ENCODE results near the gene STPG3. TPM values are rescaled to one million over a fixed set of nuclear protein-coding genes. Genes with fewer than 3 reads are reported as not detected.

STPG3 gene
- total RNA-seq (2012; rRNA removed) (not detected in 2 replicates), polyA plus RNA-seq (2012; rRNA removed) (not detected in 2 replicates), Bru-seq, nascent RNA (not detected), BruChase-seq, experiment 1, labeled RNA remaining after a 6-hour chase (not detected), BruChase-seq, experiment 2, labeled RNA remaining after a 2-hour chase (not detected)
- not detected in 2 replicates for polyA plus RNA-seq (2012; cell fraction: cytosol; rRNA removed)
- 0.09 TPM in 1 of 2 replicates, not detected in the other for polyA plus RNA-seq (2012; cell fraction: nucleus; rRNA removed; ENCODE audit: low replicate concordance)
- long read RNA-seq = 0 reads

DNA sequence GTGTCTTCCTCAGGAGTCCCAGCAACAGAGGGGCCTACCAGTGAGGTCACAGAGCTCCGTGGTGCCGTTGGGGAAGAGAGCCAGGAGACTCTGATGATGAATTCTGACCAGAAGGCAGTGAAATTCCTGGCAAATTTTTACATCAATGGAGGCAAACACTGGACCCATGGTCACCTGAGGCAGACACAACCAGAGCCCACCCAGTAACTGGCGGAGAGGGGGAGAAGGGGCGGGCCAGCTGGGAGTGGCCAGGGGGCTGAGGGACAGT is at the start of gene STPG3:
Gene STPG3, plus strand, starts transcription at position 93 of the 268 bp plus-strand sequence. Its CDS starts 1 bp downstream, at position 94.
- dilution Hi-C loops (cut with HindIII; ENCODE audit: low sequenced_read_pairs, unreplicated experiment) (no loop called here), in situ Hi-C loops (cut with MboI; ENCODE audit: low sequenced_read_pairs) (no loop called here), intact Hi-C loops (cut with micrococcal nuclease) (no loop called here)
- Histone ChIP-seq H2BK20ac (ENCODE audit: low read depth, low read length) (no peak within 1 kb of the TSS), H3K27me3 (ENCODE audit: control insufficient read depth, insufficient read depth, low read length) (no peaks in the 10 kb centered on the region), H3K9ac (ENCODE audit: low read depth, low read length) (no peak within 1 kb of the TSS), H2BK15ac (ENCODE audit: low read depth, low read length) (no peak within 1 kb of the TSS), H3K27ac (ENCODE audit: insufficient read depth, low read length) (no peak within 1 kb of the TSS), H3K23ac (ENCODE audit: low read depth, low read length) (no peak within 1 kb of the TSS), H3K18ac (ENCODE audit: low read depth, low read length) (no peak within 1 kb of the TSS), H3K4me2 (ENCODE audit: low read depth, low read length) (no peak within 1 kb of the TSS), H3K4ac (ENCODE audit: low read depth, low read length) (no peak within 1 kb of the TSS), H2AFZ (replicated peaks; ENCODE audit: low read length, poor library complexity) (peak within 1 kb of the TSS; percentile 56), H2AK5ac (ENCODE audit: low read depth, low read length) (no peak within 1 kb of the TSS), H2AK9ac (replicated peaks; ENCODE audit: low read depth, low read length, poor library complexity) (peak within 1 kb of the TSS; percentile 72), H2BK120ac (ENCODE audit: low read depth, low read length) (no peak within 1 kb of the TSS), H3K79me1 (ENCODE audit: low read depth in 1 of 2, low read length in 2 of 2) (peaks cover 4 to 14% of the 10 kb centered on the region in 2 experiments; a peak in 3 of 4 replicates), H4K20me1 (ENCODE audit: insufficient read depth, low read length) (peaks cover 5% of the 10 kb centered on the region), H3K56ac (ENCODE audit: extremely low read depth, insufficient read depth, low read length) (no peak within 1 kb of the TSS), H3K4me1 (ENCODE audit: control insufficient read depth, insufficient read depth, low read length) (peaks cover 8% of the 10 kb centered on the region), H4K5ac (ENCODE audit: low read depth, low read length) (no peak within 1 kb of the TSS), H3K4me3 (ENCODE audit: insufficient read depth, low read depth, low read length) (no peak within 1 kb of the TSS), H4K91ac (ENCODE audit: insufficient read depth, low read depth, low read length) (no peak within 1 kb of the TSS), H3K9me3 (ENCODE audit: control insufficient read depth, insufficient read depth, low read length) (no peaks in the 10 kb centered on the region), H3K9me1 (ENCODE audit: insufficient read depth, low read length) (no peaks in the 10 kb centered on the region), H4K8ac (ENCODE audit: low read depth in 2 of 2, low read length in 2 of 2) (no peak within 1 kb of the TSS), H3K36me3 (ENCODE audit: control insufficient read depth, insufficient read depth, low read length) (no peaks in the 10 kb centered on the region; the same call in 1 of the 2 replicates), H2BK5ac (ENCODE audit: low read depth, low read length, poor library complexity, severe bottlenecking) (no peak within 1 kb of the TSS), H3K14ac (replicated peaks; ENCODE audit: low read depth, low read length) (no peak within 1 kb of the TSS)
- no peak for TF ChIP-seq NFE2L2 (IDR thresholded peaks at IDR 0.05; ENCODE audit: low read depth, low read length)
- TF ChIP-seq, protein P1, sequence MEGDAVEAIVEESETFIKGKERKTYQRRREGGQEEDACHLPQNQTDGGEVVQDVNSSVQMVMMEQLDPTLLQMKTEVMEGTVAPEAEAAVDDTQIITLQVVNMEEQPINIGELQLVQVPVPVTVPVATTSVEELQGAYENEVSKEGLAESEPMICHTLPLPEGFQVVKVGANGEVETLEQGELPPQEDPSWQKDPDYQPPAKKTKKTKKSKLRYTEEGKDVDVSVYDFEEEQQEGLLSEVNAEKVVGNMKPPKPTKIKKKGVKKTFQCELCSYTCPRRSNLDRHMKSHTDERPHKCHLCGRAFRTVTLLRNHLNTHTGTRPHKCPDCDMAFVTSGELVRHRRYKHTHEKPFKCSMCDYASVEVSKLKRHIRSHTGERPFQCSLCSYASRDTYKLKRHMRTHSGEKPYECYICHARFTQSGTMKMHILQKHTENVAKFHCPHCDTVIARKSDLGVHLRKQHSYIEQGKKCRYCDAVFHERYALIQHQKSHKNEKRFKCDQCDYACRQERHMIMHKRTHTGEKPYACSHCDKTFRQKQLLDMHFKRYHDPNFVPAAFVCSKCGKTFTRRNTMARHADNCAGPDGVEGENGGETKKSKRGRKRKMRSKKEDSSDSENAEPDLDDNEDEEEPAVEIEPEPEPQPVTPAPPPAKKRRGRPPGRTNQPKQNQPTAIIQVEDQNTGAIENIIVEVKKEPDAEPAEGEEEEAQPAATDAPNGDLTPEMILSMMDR (conservative IDR thresholded peaks at IDR 0.05; ENCODE audit: low read depth, low read length) = no peak
- TF ChIP-seq MAZ (IDR thresholded peaks at IDR 0.05; ENCODE audit: borderline replicate concordance, low read depth, low read length) = no peak
- no peak for TF ChIP-seq RCOR1 (IDR thresholded peaks at IDR 0.05; ENCODE audit: insufficient replicate concordance, low read length)
- TF ChIP-seq BHLHE40 (IDR thresholded peaks at IDR 0.05; ENCODE audit: low read depth, low read length) = no peak
- TF ChIP-seq CEBPB (IDR thresholded peaks at IDR 0.05; ENCODE audit: low read depth, low read length) = no peak
- TF ChIP-seq, protein P2, sequence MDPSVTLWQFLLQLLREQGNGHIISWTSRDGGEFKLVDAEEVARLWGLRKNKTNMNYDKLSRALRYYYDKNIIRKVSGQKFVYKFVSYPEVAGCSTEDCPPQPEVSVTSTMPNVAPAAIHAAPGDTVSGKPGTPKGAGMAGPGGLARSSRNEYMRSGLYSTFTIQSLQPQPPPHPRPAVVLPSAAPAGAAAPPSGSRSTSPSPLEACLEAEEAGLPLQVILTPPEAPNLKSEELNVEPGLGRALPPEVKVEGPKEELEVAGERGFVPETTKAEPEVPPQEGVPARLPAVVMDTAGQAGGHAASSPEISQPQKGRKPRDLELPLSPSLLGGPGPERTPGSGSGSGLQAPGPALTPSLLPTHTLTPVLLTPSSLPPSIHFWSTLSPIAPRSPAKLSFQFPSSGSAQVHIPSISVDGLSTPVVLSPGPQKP (IDR thresholded peaks at IDR 0.05; ENCODE audit: borderline replicate concordance, low read depth, low read length) = no peak
- TF ChIP-seq MAFK (IDR thresholded peaks at IDR 0.05; ENCODE audit: low read depth, low read length) = no peak
- no peak for TF ChIP-seq CHD1 (IDR thresholded peaks at IDR 0.05; ENCODE audit: low read depth, low read length)
- TF ChIP-seq POLR2A (IDR thresholded peaks at IDR 0.05; ENCODE audit: low read depth, low read length) = no peak
- no peak for TF ChIP-seq SMC3 (IDR thresholded peaks at IDR 0.05; ENCODE audit: low read depth, low read length)
- no peak for TF ChIP-seq RAD21 (IDR thresholded peaks at IDR 0.05; ENCODE audit: low read length)
- ChIA-PET POLR2A (ENCODE audit: unreplicated experiment) (no interaction called here), CTCF (no interaction called here)
- 23% methylated on average over 2 of the region's 4 CpGs; no CpG with 5 or more reads in 1 of the 2 experiments for WGBS, 2 experiments (ENCODE audit: extremely low coverage in 2 of 2, insufficient read length in 1 of 2)
- BruUV-seq (replicated peaks) = no TSS peak
- ATAC-seq (ENCODE audit: low read depth) = no peak
- no peak for DNase-seq

Data from IMR-90 (cell line).